Right lobe of liver (tissue), 6 donors: ENCODE data around the gene GCK. TPM values are rescaled to one million over a fixed set of nuclear protein-coding genes. Genes with fewer than 3 reads are reported as not detected.
A peak's percentile ranks its signal among the peaks of the same experiment; 100 is the strongest.

ENCODE experiments used
- ATAC-seq, 4 donors: fragments of 200-7000 bp; cut with Tn5 transposase; one replicate each; pipeline ENCODE4 v1.9.1; 2020; ENCODE audit warnings: mild to moderate bottlenecking in 4 of 4, moderate library complexity in 4 of 4
- DNase-seq, 3 donors: peaks; one replicate each; pipeline ENCODE4 v3.0.0-alpha.2; 2020
- H3K27ac ChIP-seq, 3 donors: fragments of 200-600 bp; one replicate each; pipeline ENCODE4 v1.8.0; 2022
- H3K27me3 ChIP-seq, 2 donors: fragments of 200-600 bp; one replicate each; pipeline ENCODE4 v1.8.0; 2022
- H3K36me3 ChIP-seq, 4 donors: fragments of 200-600 bp; sonication (generic) in 1 of 4; one replicate each; pipeline versions ENCODE4 v1.5.1 to v1.8.0; 2017 to 2022; ENCODE audit warnings: control low read depth in 1 of 4
- H3K4me1 ChIP-seq, 4 donors: fragments of 200-600 bp; sonication (generic) in 1 of 4; one replicate each; pipeline versions ENCODE4 v1.5.1 to v1.8.0; 2017 to 2022; ENCODE audit warnings: control low read depth in 1 of 4
- H3K4me3 ChIP-seq, 3 donors: fragments of 200-600 bp; one replicate each; pipeline ENCODE4 v1.8.0; 2022
- H3K9me3 ChIP-seq, 4 donors: fragments of 200-600 bp; sonication (generic) in 1 of 4; one replicate each; pipeline versions ENCODE4 v1.5.1 to v1.8.0; 2017 to 2022; ENCODE audit warnings: control low read depth in 1 of 4
- CTCF ChIP-seq, 4 donors: fragments of 200-600 bp in 3 of 4; fragments of 450-650 bp in 1 of 4; IDR thresholded peaks; one replicate each; pipeline versions ENCODE4 v1.5.1 to v1.8.0; 2016 to 2022; ENCODE audit warnings: antibody characterized with exemption in 4 of 4, mild to moderate bottlenecking in 2 of 4
- POLR2A ChIP-seq: fragments of 450-650 bp; IDR thresholded peaks from one replicate; pipeline ENCODE4 v1.6.1; 2017; ENCODE audit warnings: antibody characterized with exemption, mild to moderate bottlenecking
- WGBS: methylation state at CpG from one replicate; pipeline ENCODE4 v1.1.6; 2018; ENCODE audit warnings: low coverage, low lambda C conversion rate; ENCODE audit not compliant: insufficient coverage; ENCODE audit errors: missing lambda C conversion rate; 5-methylcytosine and 5-hydroxymethylcytosine counted together
- intact Hi-C, 2 donors: fragments of 100-400 bp; cut with DNase I; formaldehyde crosslinking; loops; one replicate each; pipeline versions ENCODE4 v1.11.2 to v1.14.1; 2022
- total RNA-seq, 6 experiments: library from RNA; depleted of rRNA in 2 of 6; stranded (reverse); fragments of >200 nt in 2 of 6; fragmentation: NEBNext Ultra II Directional in 3 of 6; extraction: Animal tissue kit (Norgen Biotek cat#: 25700) in 3 of 6; gene quantifications; one replicate each; pipeline versions ENCODE4 v1.1.0 to v1.2.4, GENCODE V29; 2016 to 2023
- donor health status: DM: no; HTN: yes; CAD: no.
- donor health status: DM: no; HTN: no; CAD: no.
- donor health status: DM: no; HTN: no; CAD: no.
- donor health status: DM: no; HTN: yes; CAD: no.
- donor health status: DM: no; HTN: yes; CAD: no.

Gene GCK
- total RNA-seq, 6 experiments from 2014 or later: 0.50 to 5.9 (median 2.0) TPM

DNA sequence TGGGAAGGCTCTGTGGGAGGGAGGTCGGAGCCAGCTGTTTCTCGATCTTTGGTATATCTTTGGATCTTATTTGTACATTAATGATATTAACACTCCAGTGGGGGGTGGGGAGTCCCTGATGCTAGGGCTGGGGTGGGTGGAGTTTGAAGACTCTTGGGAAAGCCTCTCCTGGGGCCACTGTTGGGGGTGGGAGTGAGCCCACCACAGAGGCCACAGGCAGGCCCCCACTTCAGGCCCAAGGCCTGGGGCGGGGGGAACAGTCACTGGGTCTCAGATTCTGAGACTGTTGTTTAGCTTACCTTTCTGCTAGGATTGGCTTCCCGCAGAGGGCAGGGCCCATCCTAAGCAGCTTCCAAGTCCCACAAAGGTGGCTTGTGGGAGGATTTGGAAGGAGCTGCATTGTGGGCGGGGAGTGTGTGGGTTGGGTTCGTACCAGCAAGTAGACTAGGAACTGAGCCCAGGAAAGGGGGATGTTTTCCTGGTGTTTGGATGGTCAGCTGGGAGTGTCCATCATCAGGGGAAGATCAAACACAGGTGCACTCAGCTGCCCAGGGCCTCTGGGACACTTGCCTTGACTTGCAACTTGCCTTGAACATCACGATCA lies 23.4 kb upstream of the GCK start:
- H3K9me3 ChIP-seq: no peaks in the 10 kb centered on the region
- intact Hi-C loops: no loop called here
- TF ChIP-seq POLR2A: no peak
- TF ChIP-seq CTCF (IDR thresholded peaks at IDR 0.05): no peak
- no peaks in the 10 kb centered on the region for H3K4me1 ChIP-seq
- ATAC-seq (peak in 1 of 4 donors; percentile 9), DNase-seq (no peak)
- H3K27ac ChIP-seq: no peak overlapping the region
- peaks cover 4 to 48% (median 27%) of the 10 kb centered on the region in 4 donors for H3K36me3 ChIP-seq
- 93% methylated on average over 3 of the region's 7 CpGs for WGBS
- H3K27me3 ChIP-seq: no peaks in the 10 kb centered on the region
- no peak overlapping the region for H3K4me3 ChIP-seq

GRCh38 chr7:44212018-44212417 lies 22.8 kb upstream of the GCK start:
- intact Hi-C loops: no loop called here
- TF ChIP-seq POLR2A (no peak), CTCF (IDR thresholded peaks at IDR 0.05) (no peak)
- no peak for DNase-seq

GRCh38 chr7:44211126-44211675 lies 22.0 kb upstream of the GCK start:
- WGBS: 93% methylated on average over 3 of the region's 10 CpGs
- no peak for ATAC-seq
- Histone ChIP-seq H3K36me3 (peaks cover 11 to 63% (median 33%) of the 10 kb centered on the region in 4 donors), H3K27me3 (no peaks in the 10 kb centered on the region), H3K4me1 (no peaks in the 10 kb centered on the region), H3K4me3 (no peak overlapping the region), H3K9me3 (no peaks in the 10 kb centered on the region), H3K27ac (no peak overlapping the region)
- intact Hi-C loops: no loop called here
- no peak for DNase-seq
- TF ChIP-seq POLR2A (no peak), CTCF (IDR thresholded peaks at IDR 0.05) (no peak)

More at GRCh38 chr7:44212018-44212417, 22.8 kb upstream of the GCK start:
- no peak for ATAC-seq
- 89% methylated on average over 6 of the region's 6 CpGs for WGBS
- Histone ChIP-seq H3K4me1 (no peaks in the 10 kb centered on the region), H3K36me3 (peaks cover 9 to 55% (median 29%) of the 10 kb centered on the region in 4 donors), H3K4me3 (no peak overlapping the region), H3K9me3 (no peaks in the 10 kb centered on the region), H3K27ac (no peak overlapping the region), H3K27me3 (no peaks in the 10 kb centered on the region)

- Histone ChIP-seq H3K27me3 (no peaks in the 10 kb centered on the region), H3K36me3 (peaks cover 11 to 72% (median 36%) of the 10 kb centered on the region in 4 donors), H3K27ac (no peak overlapping the region), H3K4me1 (no peaks in the 10 kb centered on the region), H3K9me3 (no peaks in the 10 kb centered on the region), H3K4me3 (no peak overlapping the region)
- WGBS: 84% methylated on average over 5 of the region's 5 CpGs
- DNase-seq: no peak
- TF ChIP-seq POLR2A (no peak), CTCF (IDR thresholded peaks at IDR 0.05) (no peak)
- no peak for ATAC-seq
- intact Hi-C loops: no loop called here
These were observed 20.9 kb upstream of the GCK start for GRCh38 chr7:44210107-44210506.
